Panc1 (cell line): Measurements from ENCODE around the gene SLC35D2. TPM values are rescaled to one million over a fixed set of nuclear protein-coding genes. Genes with fewer than 3 reads are reported as not detected.

Source experiments
- ATAC-seq: fragments of 200-7000 bp; cut with Tn5 transposase; 2 replicates; pipeline ENCODE4 v1.9.1; 2020; ENCODE audit warnings: mild to moderate bottlenecking, moderate library complexity
- BruUV-seq: library from RNA; stranded (reverse); fragments of 400-500 nt; replicated peaks from 2 replicates; lab custom pipeline; 2021; lab: Mats Ljungman, UMichigan
- CTCF ChIA-PET: fragments of 300-600 bp; sonication (Branson Sonifier 250); formaldehyde crosslinking; loops from one replicate; lab custom pipeline; 2022; ENCODE audit warnings: antibody characterized with exemption; lab: Charles Lee
- POLR2A ChIA-PET: fragments of 300-600 bp; sonication (Branson Sonifier 250); formaldehyde crosslinking; loops from one replicate; lab custom pipeline; 2022; ENCODE audit warnings: antibody characterized with exemption; lab: Charles Lee
- DNase-seq: peaks from one replicate; pipeline ENCODE4 v3.0.0-alpha.2; 2010; ENCODE audit warnings: low read depth, low spot score
- H3K27ac ChIP-seq: 2 replicates; pipeline ENCODE4 v1.5.1; 2011; ENCODE audit warnings: mild to moderate bottlenecking, low read length, inconsistent platforms
- H3K27me3 ChIP-seq: fragments of 200-500 bp; sonication (Bioruptor generic); 2 replicates; pipeline ENCODE4 v1.6.0; 2014; ENCODE audit warnings: low read length, inconsistent platforms; ENCODE audit not compliant: control insufficient read depth, insufficient read depth
- H3K36me3 ChIP-seq: fragments of 200-500 bp; sonication (Bioruptor generic); 2 replicates; pipeline ENCODE4 v1.5.1; 2014; ENCODE audit warnings: inconsistent platforms, mild to moderate bottlenecking, low read length, moderate library complexity; ENCODE audit not compliant: control insufficient read depth, insufficient read depth
- H3K4me1 ChIP-seq: 2 replicates; pipeline ENCODE4 v1.5.1; 2011; ENCODE audit warnings: inconsistent platforms, mild to moderate bottlenecking, low read length, moderate library complexity; ENCODE audit not compliant: control insufficient read depth, insufficient read depth
- H3K4me3 ChIP-seq, 2 experiments: 2 replicates each; pipeline ENCODE4 v1.5.1; 2011 to 2012; ENCODE audit warnings: low read depth in 2 of 2, low read length in 2 of 2, mild to moderate bottlenecking in 2 of 2, inconsistent platforms in 1 of 2, moderate library complexity in 1 of 2
- H3K9me3 ChIP-seq: fragments of 200-500 bp; sonication (Bioruptor generic); 2 replicates; pipeline ENCODE4 v1.5.1; 2014; ENCODE audit warnings: low read depth, mild to moderate bottlenecking, inconsistent platforms, low read length, moderate library complexity; ENCODE audit not compliant: control insufficient read depth, insufficient read depth
- POLR2AphosphoS5 ChIP-seq: IDR thresholded peaks from 2 replicates; pipeline ENCODE4 v1.6.1; 2012; ENCODE audit warnings: mild to moderate bottlenecking, low read depth, low read length, moderate library complexity
- SIN3A ChIP-seq: IDR thresholded peaks from 2 replicates; pipeline ENCODE4 v1.6.1; 2012; ENCODE audit warnings: low read depth, mild to moderate bottlenecking, low read length, moderate library complexity, borderline replicate concordance; ENCODE audit not compliant: insufficient read depth
- TCF7L2 ChIP-seq: IDR thresholded peaks from 2 replicates; pipeline ENCODE4 v1.6.1; 2011; ENCODE audit warnings: mild to moderate bottlenecking, low read depth, low read length, inconsistent platforms
- in situ Hi-C: cut with HindIII; loops from 2 replicates; pipeline ENCODE4 v1.10.0; 2016; ENCODE audit warnings: low sequenced_read_pairs, low pct_unique_long_range_greater_than_20kb
- intact Hi-C: fragments of 100-400 bp; cut with micrococcal nuclease; formaldehyde crosslinking; loops from one replicate; pipeline ENCODE4 v1.10.0; 2022; ENCODE audit not compliant: unreplicated experiment
- total RNA-seq: library from RNA; stranded (reverse); gene quantifications from one replicate; pipeline ENCODE4 v1.2.1, GENCODE V29; 2021; ENCODE audit not compliant: unreplicated experiment
- TF ChIP-seq, protein P1 (sequence below), 2 experiments: IDR thresholded peaks; 2 replicates each; pipeline ENCODE4 v1.6.1; 2011 to 2012; ENCODE audit warnings: low read depth in 2 of 2, control low read depth in 1 of 2, low read length in 1 of 2, mild to moderate bottlenecking in 1 of 2, moderate library complexity in 1 of 2; ENCODE audit not compliant: insufficient read depth in 1 of 2
- TF ChIP-seq, protein P2 (sequence below): fragments of 450-650 bp; IDR thresholded peaks from 2 replicates; pipeline ENCODE4 v1.5.1; 2017; ENCODE audit warnings: mild to moderate bottlenecking

SLC35D2 gene
- total RNA-seq, 1 experiment from 2014 or later, result 23.7 TPM

DNA sequence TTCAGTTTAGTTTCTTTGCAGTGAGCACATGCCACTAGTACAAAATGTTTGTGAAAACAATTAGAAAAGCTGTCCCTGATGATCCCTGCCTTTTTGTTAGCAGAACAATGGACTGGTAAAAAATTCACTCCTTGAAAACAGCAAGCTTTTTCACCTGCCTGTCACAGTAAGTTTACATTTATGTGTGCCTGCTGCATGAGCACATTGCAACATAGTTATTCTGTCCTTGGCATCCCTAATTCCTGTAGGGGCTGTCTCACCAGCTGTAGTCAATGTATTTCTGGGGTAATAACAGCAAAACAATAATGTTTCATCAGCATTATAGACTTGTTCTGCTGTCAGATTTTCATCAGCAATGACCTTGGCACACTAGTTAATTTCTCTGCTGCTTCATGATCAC, 46.2 kb upstream of the SLC35D2 start:
- Histone ChIP-seq H3K4me1 (peaks cover 3% of the 10 kb centered on the region; the same call in 1 of the 2 replicates), H3K4me3 (no peak overlapping the region), H3K36me3 (no peaks in the 10 kb centered on the region), H3K27me3 (no peaks in the 10 kb centered on the region), H3K9me3 (no peaks in the 10 kb centered on the region), H3K27ac (no peak overlapping the region)
- DNase-seq, result no peak
- ChIA-PET CTCF (no interaction called here), POLR2A (no interaction called here)
- intact Hi-C loops (no loop called here), in situ Hi-C loops (no loop called here)
- BruUV-seq, result no TSS peak
- TF ChIP-seq SIN3A (no peak), POLR2AphosphoS5 (no peak), TCF7L2 (no peak)
- TF ChIP-seq, protein P1, sequence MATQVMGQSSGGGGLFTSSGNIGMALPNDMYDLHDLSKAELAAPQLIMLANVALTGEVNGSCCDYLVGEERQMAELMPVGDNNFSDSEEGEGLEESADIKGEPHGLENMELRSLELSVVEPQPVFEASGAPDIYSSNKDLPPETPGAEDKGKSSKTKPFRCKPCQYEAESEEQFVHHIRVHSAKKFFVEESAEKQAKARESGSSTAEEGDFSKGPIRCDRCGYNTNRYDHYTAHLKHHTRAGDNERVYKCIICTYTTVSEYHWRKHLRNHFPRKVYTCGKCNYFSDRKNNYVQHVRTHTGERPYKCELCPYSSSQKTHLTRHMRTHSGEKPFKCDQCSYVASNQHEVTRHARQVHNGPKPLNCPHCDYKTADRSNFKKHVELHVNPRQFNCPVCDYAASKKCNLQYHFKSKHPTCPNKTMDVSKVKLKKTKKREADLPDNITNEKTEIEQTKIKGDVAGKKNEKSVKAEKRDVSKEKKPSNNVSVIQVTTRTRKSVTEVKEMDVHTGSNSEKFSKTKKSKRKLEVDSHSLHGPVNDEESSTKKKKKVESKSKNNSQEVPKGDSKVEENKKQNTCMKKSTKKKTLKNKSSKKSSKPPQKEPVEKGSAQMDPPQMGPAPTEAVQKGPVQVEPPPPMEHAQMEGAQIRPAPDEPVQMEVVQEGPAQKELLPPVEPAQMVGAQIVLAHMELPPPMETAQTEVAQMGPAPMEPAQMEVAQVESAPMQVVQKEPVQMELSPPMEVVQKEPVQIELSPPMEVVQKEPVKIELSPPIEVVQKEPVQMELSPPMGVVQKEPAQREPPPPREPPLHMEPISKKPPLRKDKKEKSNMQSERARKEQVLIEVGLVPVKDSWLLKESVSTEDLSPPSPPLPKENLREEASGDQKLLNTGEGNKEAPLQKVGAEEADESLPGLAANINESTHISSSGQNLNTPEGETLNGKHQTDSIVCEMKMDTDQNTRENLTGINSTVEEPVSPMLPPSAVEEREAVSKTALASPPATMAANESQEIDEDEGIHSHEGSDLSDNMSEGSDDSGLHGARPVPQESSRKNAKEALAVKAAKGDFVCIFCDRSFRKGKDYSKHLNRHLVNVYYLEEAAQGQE (IDR thresholded peaks at IDR 0.05; ENCODE audit: insufficient read depth in 1 of 2, low read depth in 2 of 2, low read length in 1 of 2), result no peak
- TF ChIP-seq, protein P2, sequence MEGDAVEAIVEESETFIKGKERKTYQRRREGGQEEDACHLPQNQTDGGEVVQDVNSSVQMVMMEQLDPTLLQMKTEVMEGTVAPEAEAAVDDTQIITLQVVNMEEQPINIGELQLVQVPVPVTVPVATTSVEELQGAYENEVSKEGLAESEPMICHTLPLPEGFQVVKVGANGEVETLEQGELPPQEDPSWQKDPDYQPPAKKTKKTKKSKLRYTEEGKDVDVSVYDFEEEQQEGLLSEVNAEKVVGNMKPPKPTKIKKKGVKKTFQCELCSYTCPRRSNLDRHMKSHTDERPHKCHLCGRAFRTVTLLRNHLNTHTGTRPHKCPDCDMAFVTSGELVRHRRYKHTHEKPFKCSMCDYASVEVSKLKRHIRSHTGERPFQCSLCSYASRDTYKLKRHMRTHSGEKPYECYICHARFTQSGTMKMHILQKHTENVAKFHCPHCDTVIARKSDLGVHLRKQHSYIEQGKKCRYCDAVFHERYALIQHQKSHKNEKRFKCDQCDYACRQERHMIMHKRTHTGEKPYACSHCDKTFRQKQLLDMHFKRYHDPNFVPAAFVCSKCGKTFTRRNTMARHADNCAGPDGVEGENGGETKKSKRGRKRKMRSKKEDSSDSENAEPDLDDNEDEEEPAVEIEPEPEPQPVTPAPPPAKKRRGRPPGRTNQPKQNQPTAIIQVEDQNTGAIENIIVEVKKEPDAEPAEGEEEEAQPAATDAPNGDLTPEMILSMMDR, result no peak
- no peak for ATAC-seq

DNA sequence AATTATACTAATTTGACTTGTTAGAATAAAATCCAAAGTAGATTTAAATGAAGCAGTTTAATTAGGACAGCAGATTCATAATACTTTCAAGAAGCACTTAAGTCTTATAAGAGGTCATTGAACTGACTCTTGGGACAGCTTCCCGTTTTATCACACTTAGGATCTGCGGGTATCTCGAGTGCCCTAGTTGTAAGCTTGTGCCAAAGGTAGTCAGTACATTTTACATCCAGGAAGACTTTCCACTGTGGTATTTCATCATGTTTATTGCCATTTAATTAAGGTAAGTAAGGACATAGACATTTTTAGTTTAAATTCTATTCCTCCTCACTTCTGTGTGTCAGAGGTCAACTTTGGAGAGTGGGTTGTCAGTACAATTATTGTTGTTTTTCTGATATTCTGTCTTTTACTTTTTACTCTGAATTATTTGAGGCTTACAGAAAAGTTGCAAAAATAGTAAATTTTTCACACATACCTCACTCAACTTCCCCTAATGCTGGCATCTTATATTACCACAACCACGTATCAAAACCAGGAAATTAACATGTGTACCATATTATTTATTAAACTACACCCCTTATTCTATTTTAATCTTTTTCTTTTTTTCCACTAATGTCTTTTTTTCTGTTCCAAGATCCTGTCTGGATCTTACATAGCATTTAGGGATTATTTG, 42.1 kb upstream of the SLC35D2 start:
- POLR2A ChIA-PET, result no interaction called here
- BruUV-seq, result no TSS peak
- peaks cover 20% of the 10 kb centered on the region for H3K4me1 ChIP-seq
- in situ Hi-C loops (no loop called here), intact Hi-C loops (no loop called here)
- H3K36me3 ChIP-seq, result no peaks in the 10 kb centered on the region
- no peaks in the 10 kb centered on the region for H3K9me3 ChIP-seq
- H3K27me3 ChIP-seq, result no peaks in the 10 kb centered on the region
- no peak overlapping the region for H3K4me3 ChIP-seq
- ATAC-seq (no peak), DNase-seq (no peak)
- peak overlapping the region; percentile 61; the same call in 1 of the 2 replicates for H3K27ac ChIP-seq
- CTCF ChIA-PET, result no interaction called here
- no peak for TF ChIP-seq POLR2AphosphoS5
- TF ChIP-seq, protein P2, result no peak
